Stimulated activated CD8-positive, alpha-beta memory T cell treated with anti-CD3 and anti-CD28 coated beads, Interleukin-12 subunit alpha, Interleukin-12 subunit beta, amount 100 ng/mL, for 24 hours (primary cell): ENCODE measurements around the gene KIF26B.
"Not testable (repeated sequence)": the region's sequence is repeated elsewhere in the genome, so short reads cannot be mapped to it uniquely, and the experiment has no call there.

Source experiments
- DNase-seq: peaks from one replicate; pipeline ENCODE4 v3.0.0-alpha.2; 2020; ENCODE audit errors: extremely low read depth

Gene KIF26B

DNA sequence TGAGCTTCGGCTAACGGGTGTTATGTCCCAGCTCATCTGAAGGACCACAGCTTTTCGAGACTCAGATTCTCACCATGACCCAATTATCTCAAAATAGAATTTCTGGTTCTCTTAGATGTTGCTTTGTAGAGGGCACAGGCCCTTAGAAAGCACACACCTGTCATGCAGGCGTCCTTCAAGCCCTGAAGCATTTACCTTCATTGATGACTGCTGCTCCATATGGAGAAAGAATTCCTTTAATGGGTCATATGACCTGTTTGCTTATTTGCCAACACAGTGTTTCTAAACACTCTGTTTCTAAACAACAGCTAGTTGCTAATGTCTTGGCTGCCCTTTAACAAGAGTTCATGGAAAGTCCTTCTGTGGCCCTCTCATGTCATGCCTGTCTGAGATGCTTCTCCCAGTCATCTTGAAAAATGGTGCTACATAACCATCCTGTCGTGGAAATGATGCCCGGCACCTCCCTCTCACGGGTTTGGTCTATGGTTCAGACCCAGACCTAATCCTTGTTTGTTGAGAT, 495.7 kb downstream of the KIF26B start:
- DNase-seq: no peak

- DNase-seq: no peak
Measured at GRCh38 chr1:245651093-245651492, 496.3 kb downstream of the KIF26B start.

- no peak for DNase-seq
Measured at GRCh38 chr1:245652116-245652515, 497.3 kb downstream of the KIF26B start.

DNA sequence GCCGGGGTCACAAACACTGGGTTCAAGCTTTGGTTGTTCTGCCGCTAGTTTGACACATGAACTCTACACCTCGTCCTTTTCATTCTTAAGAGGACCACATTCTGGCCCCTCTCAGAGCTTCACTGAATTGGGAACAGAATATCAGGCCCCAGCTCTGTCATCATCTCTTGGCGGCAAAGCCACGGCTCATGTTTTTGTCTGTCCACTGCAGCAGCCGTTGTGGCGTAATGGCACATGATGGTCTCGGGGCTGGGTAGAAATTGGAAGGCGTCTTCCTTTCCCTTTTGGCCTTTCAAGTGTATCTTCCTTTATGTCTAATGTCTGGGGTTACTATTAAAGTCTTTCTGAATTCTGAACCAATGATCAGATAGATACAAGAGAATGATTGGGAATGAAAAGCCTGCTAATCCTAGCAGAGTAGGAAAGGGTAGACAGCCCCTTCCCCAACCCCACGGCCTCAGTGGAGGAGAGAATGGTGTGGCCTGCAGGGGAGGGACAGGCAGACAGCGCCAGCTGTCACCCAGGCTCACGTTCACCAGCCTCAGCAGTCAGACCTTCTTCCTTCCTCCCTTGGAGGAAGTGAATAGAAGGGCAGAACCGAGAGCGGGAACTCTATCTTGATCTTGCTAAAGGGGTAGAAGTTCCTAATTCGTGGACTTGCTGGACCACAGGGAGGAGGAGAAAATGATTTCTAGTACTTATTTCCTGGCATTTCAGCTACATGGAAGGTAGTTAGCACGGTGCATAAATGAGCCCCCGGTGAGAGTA, 498.1 kb downstream of the KIF26B start:
- no peak for DNase-seq

DNA sequence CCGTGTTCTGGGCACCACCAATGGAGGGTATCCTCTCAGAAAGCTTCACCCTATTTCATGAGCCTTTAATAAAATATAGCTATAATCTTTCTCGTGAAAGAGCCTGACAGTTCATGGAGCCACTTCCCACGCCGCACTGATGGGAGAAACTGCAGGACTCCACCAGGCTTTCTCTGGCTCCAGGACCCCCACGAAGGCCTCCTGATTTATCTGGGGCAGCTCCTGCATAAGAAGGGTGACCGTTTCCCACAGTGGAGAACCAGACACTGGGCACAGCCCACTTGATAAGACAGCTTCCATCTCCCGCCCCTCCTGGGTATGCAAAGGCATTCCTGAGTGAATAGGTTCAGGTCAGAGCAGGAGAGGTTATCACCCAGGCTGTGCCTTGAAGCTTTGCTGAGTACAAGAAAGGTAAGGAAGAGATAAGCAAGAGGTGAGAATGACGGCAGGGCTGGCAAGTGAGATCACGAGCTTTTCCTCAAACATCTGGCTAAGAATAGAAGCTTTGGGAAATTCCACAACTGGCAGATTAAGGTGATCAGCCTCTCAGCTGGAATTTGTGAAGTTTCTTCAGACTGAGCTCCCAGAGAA, 499.8 kb downstream of the KIF26B start:
- DNase-seq: no peak

DNA sequence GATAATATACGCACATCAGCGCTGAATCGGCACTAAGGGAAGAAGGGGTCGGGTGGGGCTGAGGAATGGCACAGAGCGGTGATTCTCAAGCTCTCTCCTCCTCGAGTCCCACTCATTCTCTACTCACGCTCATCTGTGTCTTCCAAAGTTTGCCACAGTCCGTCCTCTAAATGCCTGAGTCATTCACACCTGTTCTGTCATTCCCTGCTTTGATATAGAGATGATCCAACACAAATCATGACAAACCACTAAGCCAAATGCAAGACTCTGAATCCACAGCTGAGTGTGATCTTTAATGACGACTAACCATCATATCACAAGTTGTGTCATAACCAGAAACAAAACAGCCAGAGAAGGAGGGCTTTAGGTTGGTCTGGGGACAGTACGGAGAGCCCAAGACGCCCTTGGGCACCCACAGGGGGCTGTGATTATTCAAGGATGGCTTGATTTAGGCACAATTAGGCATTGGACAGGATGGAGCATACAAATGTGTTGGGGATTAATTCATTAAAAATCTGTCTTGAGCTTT, 501.5 kb downstream of the KIF26B start:
- no peak for DNase-seq

DNA sequence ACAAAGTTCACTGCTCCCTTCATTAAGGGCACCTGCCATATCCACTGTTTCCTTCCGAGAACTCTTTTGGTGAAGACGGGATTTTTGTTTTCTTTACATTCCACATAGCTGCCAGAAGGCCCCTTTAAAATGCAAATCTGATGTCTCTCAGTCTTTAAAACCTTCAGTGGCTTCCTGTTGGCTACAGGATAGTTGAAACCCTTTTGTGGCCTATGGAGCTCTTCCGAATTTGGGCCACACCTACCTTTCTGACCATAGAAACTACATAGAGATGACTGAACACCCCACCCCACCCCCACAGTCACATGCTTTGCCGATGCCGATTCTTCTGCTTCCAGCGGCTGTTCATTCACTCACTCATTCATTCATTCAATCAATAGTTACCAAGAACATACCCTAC, 502.6 kb downstream of the KIF26B start:
- no peak for DNase-seq

DNA sequence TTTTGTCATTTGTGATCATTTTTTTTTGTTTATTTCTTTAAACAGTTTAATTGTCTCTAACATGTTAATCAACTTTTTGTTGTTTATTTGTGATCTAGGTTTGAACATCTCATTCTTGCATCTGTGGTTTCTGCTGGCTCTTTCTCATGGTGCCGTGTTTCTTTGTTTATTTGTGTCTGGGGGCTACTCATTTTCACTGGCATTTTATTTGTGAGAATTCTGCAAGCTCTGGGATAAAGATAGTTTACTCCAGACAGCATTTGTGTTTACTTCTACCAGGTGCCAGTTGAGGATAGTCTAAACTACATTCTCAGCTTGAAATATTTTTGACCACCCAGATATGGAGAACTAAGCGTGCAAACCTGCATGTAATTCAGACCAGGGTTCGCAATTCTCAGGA, 508.6 kb downstream of the KIF26B start:
- DNase-seq: no peak

GRCh38 chr1:245663841-245664240, 509.1 kb downstream of the KIF26B start:
- no peak for DNase-seq

DNA sequence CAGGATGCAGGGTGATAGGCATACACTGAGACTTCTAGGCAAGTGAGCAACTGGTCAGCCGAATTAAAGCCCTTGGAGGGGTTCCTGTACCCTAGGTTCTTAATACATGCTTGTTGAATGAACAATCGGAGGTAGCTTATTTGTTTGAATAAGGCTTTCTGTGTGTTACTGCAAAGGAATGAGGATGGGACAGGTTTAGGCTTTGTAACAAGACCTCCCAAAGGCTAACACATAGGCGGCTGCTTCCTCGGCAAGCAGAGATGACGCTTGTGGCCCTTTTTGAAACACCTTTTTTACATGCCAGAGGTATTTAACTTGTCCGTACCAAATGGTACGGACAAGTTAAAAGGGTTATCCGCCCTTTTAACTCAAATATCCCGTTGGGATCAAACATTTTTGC, 511.6 kb downstream of the KIF26B start:
- DNase-seq: no peak

GRCh38 chr1:245671349-245671748, 516.6 kb downstream of the KIF26B start:
- no peak for DNase-seq

- DNase-seq: no peak
Measured at GRCh38 chr1:245671966-245672767, 517.4 kb downstream of the KIF26B start.

- not testable (repeated sequence) for DNase-seq
Measured at GRCh38 chr1:245672836-245673656, 518.3 kb downstream of the KIF26B start.

DNA sequence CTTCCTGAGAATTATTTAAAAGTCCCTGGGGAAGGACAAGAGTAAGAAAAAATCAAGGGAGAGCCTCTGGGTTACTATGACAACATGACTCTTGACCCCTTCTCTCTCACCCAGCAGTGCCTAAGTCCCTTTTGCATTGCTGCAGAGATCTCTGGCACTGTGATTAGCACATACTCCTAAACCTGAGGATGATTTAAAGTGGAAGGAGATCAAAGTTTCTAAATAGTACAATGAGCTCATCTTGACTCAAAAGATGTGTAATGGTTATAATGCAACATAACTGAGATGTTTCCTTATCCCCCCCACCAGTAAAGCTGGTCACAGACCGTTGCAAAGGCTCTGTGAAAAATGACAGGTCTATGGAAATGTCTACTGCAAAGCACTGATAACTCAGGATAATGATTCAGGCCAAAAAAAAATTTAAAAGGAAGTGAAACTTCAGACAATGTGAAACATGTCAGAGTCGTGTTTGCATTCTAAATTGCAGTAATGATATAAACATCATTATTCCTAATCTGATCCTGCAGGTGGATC, 519.2 kb downstream of the KIF26B start:
- no peak for DNase-seq

DNA sequence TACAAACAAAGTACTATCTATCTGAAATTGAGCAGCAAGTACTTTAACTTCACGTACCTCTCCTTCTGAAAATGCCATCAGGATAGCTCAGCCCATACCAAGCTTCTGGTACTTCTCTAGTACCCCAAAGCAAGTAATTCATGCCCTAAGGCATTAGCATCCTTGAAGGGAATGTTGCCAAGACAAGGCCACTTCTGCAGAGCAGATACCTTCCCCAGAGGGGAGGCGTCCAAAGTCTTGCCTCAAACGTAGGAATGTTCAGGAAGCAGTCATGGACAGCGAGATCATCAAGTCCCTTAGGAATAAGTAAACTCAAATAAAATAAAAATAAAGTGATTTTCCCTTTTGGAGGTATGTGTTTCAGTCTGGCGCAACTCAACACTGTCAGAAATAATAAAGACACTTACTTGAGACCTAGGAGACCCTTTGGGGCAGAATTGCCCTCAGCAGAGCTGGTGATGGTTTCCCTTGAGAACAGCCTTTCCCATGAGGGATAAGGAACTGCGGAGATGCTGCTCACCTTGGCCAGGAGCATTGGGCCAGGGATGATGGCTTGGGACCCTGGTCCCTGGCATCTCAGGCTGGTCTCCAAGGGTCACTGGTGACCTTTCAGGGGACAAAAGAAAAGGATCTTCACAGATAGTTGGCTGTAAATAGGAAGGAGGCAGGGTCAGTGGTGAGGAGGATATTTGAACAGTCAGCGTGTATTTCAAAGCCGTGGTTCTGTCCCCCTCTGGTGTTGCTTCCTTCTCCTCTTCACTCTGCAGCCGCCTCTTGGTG, 522.9 kb downstream of the KIF26B start:
- no peak for DNase-seq

- DNase-seq: no peak
Measured at GRCh38 chr1:245678860-245679411, 524.2 kb downstream of the KIF26B start.

GRCh38 chr1:245679821-245680780, 525.3 kb downstream of the KIF26B start:
- DNase-seq: no peak

- no peak for DNase-seq
Measured at GRCh38 chr1:245682638-245683628, 528.1 kb downstream of the KIF26B start.
